Left lung (tissue), 10 donors: ENCODE data around the gene DCBLD1. TPM values are rescaled to one million over a fixed set of nuclear protein-coding genes. Genes with fewer than 3 reads are reported as not detected.

ENCODE experiments used
- ATAC-seq: fragments of 200-7000 bp; cut with Tn5 transposase; one replicate; pipeline ENCODE4 v1.9.1; 2020; ENCODE audit warnings: moderate library complexity
- DNase-seq, 4 donors: peaks; one replicate each; pipeline ENCODE4 v3.0.0-alpha.2; 2013 to 2020
- H3K27ac ChIP-seq, 2 donors: fragments of 200-600 bp; sonication (generic) in 1 of 2; one replicate each; pipeline versions ENCODE4 v1.5.0 to v1.8.0; 2020 to 2021
- H3K27me3 ChIP-seq, 2 donors: fragments of 200-600 bp; sonication (generic) in 1 of 2; one replicate each; pipeline versions ENCODE4 v1.5.0 to v1.8.0; 2020 to 2021
- H3K36me3 ChIP-seq, 2 donors: fragments of 200-600 bp; sonication (generic) in 1 of 2; one replicate each; pipeline versions ENCODE4 v1.5.0 to v1.8.0; 2020 to 2021
- H3K4me1 ChIP-seq, 2 donors: fragments of 200-600 bp; one replicate each; pipeline ENCODE4 v1.8.0; 2021
- H3K4me3 ChIP-seq, 2 donors: fragments of 200-600 bp; sonication (generic) in 1 of 2; one replicate each; pipeline versions ENCODE4 v1.5.0 to v1.8.0; 2020 to 2021; ENCODE audit warnings: mild to moderate bottlenecking in 1 of 2
- H3K9me3 ChIP-seq, 2 donors: fragments of 200-600 bp; sonication (generic) in 1 of 2; one replicate each; pipeline versions ENCODE4 v1.5.0 to v1.8.0; 2020 to 2021
- CTCF ChIP-seq, 2 donors: fragments of 200-600 bp; sonication (generic) in 1 of 2; IDR thresholded peaks; one replicate each; pipeline versions ENCODE4 v1.5.0 to v1.8.0; 2021; ENCODE audit warnings: antibody characterized with exemption in 2 of 2
- intact Hi-C, 2 donors: fragments of 100-400 bp; cut with DNase I; formaldehyde crosslinking; loops; one replicate each; pipeline versions ENCODE4 v1.11.2 to v1.14.2; 2022
- polyA plus RNA-seq, 6 donors: library from polyadenylated mRNA; unstranded; fragments of 120-200 nt; gene quantifications; one replicate each; pipeline ENCODE4 v1.2.1, GENCODE V29; 2013; ENCODE audit not compliant: insufficient read length in 6 of 6
- total RNA-seq, 2 donors: library from RNA; stranded (reverse); fragmentation: NEBNext Ultra II Directional; extraction: Animal tissue kit (Norgen Biotek cat#: 25700); gene quantifications; one replicate each; pipeline ENCODE4 v1.2.1, GENCODE V29; 2021
- donor health status: DM: no; HTN: yes; CAD: no.
- donor health status: DM: no; HTN: no; CAD: no.

DCBLD1 gene
- total and polyA plus RNA-seq, 8 donors, result 20.8 to 55.8 (median 35.8) TPM

DNA sequence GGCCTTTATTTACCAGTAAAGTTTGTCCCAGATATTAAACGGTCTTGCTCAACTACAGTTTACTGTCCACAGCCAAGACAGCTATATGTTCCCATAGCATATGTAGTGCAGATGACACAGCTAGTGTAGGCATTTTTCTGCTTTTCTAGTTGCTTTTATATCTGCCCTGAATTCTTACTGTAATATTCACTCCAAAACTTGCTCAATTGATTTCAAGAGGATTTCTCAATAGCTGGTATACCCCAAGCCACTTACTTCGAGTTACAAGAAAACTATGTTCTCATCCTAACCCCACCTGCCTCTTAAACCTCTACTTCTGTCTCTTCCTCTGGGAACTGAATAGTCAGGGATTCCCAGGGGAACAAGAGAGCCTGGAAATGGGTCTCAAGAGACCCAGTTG lies 37.9 kb upstream of the DCBLD1 start:
- TF ChIP-seq CTCF (IDR thresholded peaks at IDR 0.05), result no peak
- no peak for DNase-seq
- no peaks in the 10 kb centered on the region for H3K36me3 ChIP-seq
- no peak for ATAC-seq
- no peaks in the 10 kb centered on the region for H3K9me3 ChIP-seq
- peaks cover 0 to 17% of the 10 kb centered on the region in 2 donors for H3K27me3 ChIP-seq
- H3K4me3 ChIP-seq, result no peak overlapping the region
- no peak overlapping the region for H3K27ac ChIP-seq
- peaks cover 6% of the 10 kb centered on the region in 2 donors for H3K4me1 ChIP-seq
- intact Hi-C loops, result no loop called here

- Histone ChIP-seq H3K27ac (peak overlapping the region in 1 of 2 donors; percentile 23), H3K9me3 (no peaks in the 10 kb centered on the region), H3K27me3 (peaks cover 0 to 17% of the 10 kb centered on the region in 2 donors), H3K4me3 (no peak overlapping the region), H3K36me3 (no peaks in the 10 kb centered on the region), H3K4me1 (peaks cover 10 to 15% of the 10 kb centered on the region in 2 donors)
- TF ChIP-seq CTCF (IDR thresholded peaks at IDR 0.05), result no peak
- ATAC-seq, result no peak
- intact Hi-C loops, result no loop called here
- DNase-seq, result no peak
Observed at GRCh38 chr6:117446861-117447260, 35.6 kb upstream of the DCBLD1 start.

DNA sequence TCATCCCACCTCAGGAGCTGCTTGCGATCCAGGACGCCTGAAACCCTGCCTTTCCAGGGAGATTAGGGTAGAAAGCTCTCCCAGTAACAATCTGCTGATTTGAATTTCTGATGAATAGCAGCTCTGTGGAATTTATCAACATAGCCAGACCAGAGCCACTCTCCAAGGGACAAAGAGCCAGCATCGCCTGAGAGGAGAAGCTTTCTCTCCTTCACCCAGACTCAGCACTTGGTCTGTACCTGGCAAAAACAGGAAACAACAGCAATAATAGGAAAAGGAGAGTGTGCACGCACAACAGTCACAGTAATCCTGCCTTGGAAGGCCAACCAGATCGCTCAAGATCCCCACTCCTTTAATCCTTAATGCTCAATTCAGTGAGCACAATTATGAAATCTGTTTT lies 34.5 kb upstream of the DCBLD1 start:
- no peaks in the 10 kb centered on the region for H3K36me3 ChIP-seq
- no peak for DNase-seq
- H3K27ac ChIP-seq, result peak overlapping the region; percentile 1 to 80
- intact Hi-C loops, result no loop called here
- no peak for TF ChIP-seq CTCF (IDR thresholded peaks at IDR 0.05)
- H3K4me1 ChIP-seq, result peaks cover 10 to 18% of the 10 kb centered on the region in 2 donors
- ATAC-seq, result peak; percentile 17
- peaks cover 0 to 17% of the 10 kb centered on the region in 2 donors for H3K27me3 ChIP-seq
- H3K9me3 ChIP-seq, result no peaks in the 10 kb centered on the region
- H3K4me3 ChIP-seq, result no peak overlapping the region

GRCh38 chr6:117448732-117449485 lies 33.6 kb upstream of the DCBLD1 start:
- Histone ChIP-seq H3K36me3 (no peaks in the 10 kb centered on the region), H3K27ac (peak overlapping the region; percentile 51 to 80), H3K4me1 (peaks cover 9 to 18% of the 10 kb centered on the region in 2 donors), H3K4me3 (no peak overlapping the region), H3K27me3 (peaks cover 0 to 17% of the 10 kb centered on the region in 2 donors), H3K9me3 (no peaks in the 10 kb centered on the region)
- ATAC-seq (peak; percentile 80), DNase-seq (no peak)
- intact Hi-C loops, result no loop called here
- no peak for TF ChIP-seq CTCF (IDR thresholded peaks at IDR 0.05)

GRCh38 chr6:117449549-117450439 lies 32.7 kb upstream of the DCBLD1 start:
- H3K4me1 ChIP-seq, result peaks cover 7 to 18% of the 10 kb centered on the region in 2 donors
- DNase-seq, result peak; percentile 40 to 82 (median 59)
- intact Hi-C loops, result loop anchor here (10.0 kb wide), 1 partner anchor 105 kb away; no protein-coding TSS in a partner anchor
- peak; percentile 57 for ATAC-seq
- H3K9me3 ChIP-seq, result no peaks in the 10 kb centered on the region
- peaks cover 0 to 17% of the 10 kb centered on the region in 2 donors for H3K27me3 ChIP-seq
- H3K4me3 ChIP-seq, result no peak overlapping the region
- TF ChIP-seq CTCF (IDR thresholded peaks at IDR 0.05), result peak; percentile 59 to 73
- H3K36me3 ChIP-seq, result no peaks in the 10 kb centered on the region
- peak overlapping the region; percentile 51 to 80 for H3K27ac ChIP-seq
